HepG2 (cell line): Measurements from ENCODE around the gene TEX14. TPM values are rescaled to one million over a fixed set of nuclear protein-coding genes. Genes with fewer than 3 reads are reported as not detected.

ENCODE experiments used
- ATAC-seq: fragments of 200-7000 bp; cut with Tn5 transposase; 3 replicates; pipeline ENCODE4 v1.9.1; 2020; ENCODE audit warnings: mild to moderate bottlenecking, moderate library complexity
- BruUV-seq: library from RNA; stranded (reverse); fragments of 400-500 nt; replicated peaks from 2 replicates; lab custom pipeline; 2021; lab: Mats Ljungman, UMichigan
- CTCF ChIA-PET: fragments of 300-600 bp; formaldehyde crosslinking; extraction: SDS; loops from one replicate; lab custom pipeline; 2021; ENCODE audit warnings: low total read pairs, inconsistent platforms, low intra/inter-chr PET ratio; lab: Yijun Ruan, JAX
- POLR2A ChIA-PET: fragments of 350-600 bp; sonication (Branson Sonifier 250); formaldehyde crosslinking; loops from one replicate; lab custom pipeline; 2020; ENCODE audit warnings: antibody characterized with exemption, inconsistent platforms; lab: Yijun Ruan, JAX
- DNase-seq: peaks from one replicate; pipeline ENCODE4 v3.0.0-alpha.2; 2015; ENCODE audit warnings: low spot score
- FAIRE-seq: peaks from 3 replicates; lab custom pipeline; 2011; peaks lifted over from hg19 to GRCh38; lab: Jason Lieb, UNC
- H2AFZ ChIP-seq: one replicate; pipeline ENCODE4 v1.6.1; 2011; ENCODE audit warnings: low read length, inconsistent platforms
- H3K27ac ChIP-seq: fragments of 300-600 bp; 3 replicates; pipeline ENCODE4 v1.8.0; 2011; ENCODE audit warnings: mixed run types, mild to moderate bottlenecking, mixed read lengths, low read length, inconsistent platforms; ENCODE audit not compliant: insufficient read depth; ENCODE audit errors: extremely low read length
- H3K27me3 ChIP-seq, 2 experiments: fragments of 200-600 bp in 1 of 2; 2 replicates in 1 of 2; 3 replicates in 1 of 2; pipeline versions ENCODE4 v1.6.0 to v1.8.0; 2011; ENCODE audit warnings: low read length in 2 of 2, mild to moderate bottlenecking in 2 of 2, moderate library complexity in 2 of 2, inconsistent platforms in 1 of 2; ENCODE audit not compliant: insufficient read depth in 2 of 2, control insufficient read depth in 1 of 2
- H3K36me3 ChIP-seq, 2 experiments: fragments of 200-600 bp in 1 of 2; replicated peaks in 1 of 2; 2 replicates in 1 of 2; 3 replicates in 1 of 2; pipeline versions ENCODE4 v1.5.1 to v1.8.0; 2011; ENCODE audit warnings: low read length in 2 of 2, inconsistent platforms in 1 of 2; ENCODE audit not compliant: insufficient read depth in 2 of 2, control insufficient read depth in 1 of 2
- H3K4me1 ChIP-seq: 2 replicates; pipeline ENCODE4 v1.5.1; 2012; ENCODE audit warnings: low read length, inconsistent platforms; ENCODE audit not compliant: insufficient read depth
- H3K4me2 ChIP-seq: 2 replicates; pipeline ENCODE4 v1.6.0; 2011; ENCODE audit warnings: low read depth, low read length, inconsistent platforms
- H3K4me3 ChIP-seq, 3 experiments: fragments of 200-600 bp in 1 of 3; sonication (generic), shearing (Covaris generic) in 1 of 3; replicated peaks in 1 of 3; 2 replicates each; pipeline ENCODE4 v1.5.1; 2011 to 2016; ENCODE audit warnings: low read length in 3 of 3, inconsistent platforms in 2 of 3, low read depth in 2 of 3, mild to moderate bottlenecking in 2 of 3, control low read depth in 1 of 3, mixed read lengths in 1 of 3; ENCODE audit not compliant: insufficient read depth in 1 of 3
- H3K79me2 ChIP-seq: one replicate; pipeline ENCODE4 v1.6.1; 2011; ENCODE audit warnings: low read length, inconsistent platforms; ENCODE audit not compliant: insufficient read depth
- H3K9ac ChIP-seq: 2 replicates; pipeline ENCODE4 v1.6.0; 2011; ENCODE audit warnings: mild to moderate bottlenecking, low read depth, low read length, inconsistent platforms; ENCODE audit not compliant: insufficient read depth
- H3K9me3 ChIP-seq: 2 replicates; pipeline ENCODE4 v1.5.1; 2012; ENCODE audit warnings: mild to moderate bottlenecking, low read length
- H4K20me1 ChIP-seq: 2 replicates; pipeline ENCODE4 v1.6.0; 2011; ENCODE audit warnings: inconsistent platforms, mild to moderate bottlenecking, low read length, moderate library complexity; ENCODE audit not compliant: insufficient read depth
- DRAP1 ChIP-seq: IDR thresholded peaks from 2 replicates; pipeline ENCODE4 v1.6.1; 2016; ENCODE audit warnings: missing genetic modification reagents, missing compliant biosample characterization
- E2F1 ChIP-seq: sonication (generic); formaldehyde crosslinking; IDR thresholded peaks from 2 replicates; pipeline ENCODE4 v1.5.0; 2020; ENCODE audit warnings: missing genetic modification reagents
- MEF2D ChIP-seq: sonication (generic); formaldehyde crosslinking; IDR thresholded peaks from 2 replicates; pipeline ENCODE4 v1.5.1; 2020; ENCODE audit warnings: mild to moderate bottlenecking, missing genetic modification reagents
- PBX3 ChIP-seq: sonication (generic); formaldehyde crosslinking; IDR thresholded peaks from 2 replicates; pipeline ENCODE4 v1.8.1; 2023; ENCODE audit warnings: missing genetic modification reagents, inconsistent platforms, borderline replicate concordance
- RFXANK ChIP-seq: IDR thresholded peaks from 2 replicates; pipeline ENCODE4 v1.6.1; 2016
- ZNF367 ChIP-seq: sonication (generic); formaldehyde crosslinking; IDR thresholded peaks from 2 replicates; pipeline ENCODE4 v1.4.0; 2020; ENCODE audit warnings: missing genetic modification reagents, borderline replicate concordance
- ZNF446 ChIP-seq: sonication (generic); formaldehyde crosslinking; IDR thresholded peaks from 2 replicates; pipeline ENCODE4 v1.5.0; 2020; ENCODE audit warnings: mild to moderate bottlenecking, missing genetic modification reagents
- ZNF800 ChIP-seq: sonication (generic); formaldehyde crosslinking; IDR thresholded peaks from 2 replicates; pipeline ENCODE4 v1.4.0; 2020; ENCODE audit warnings: missing genetic modification reagents
- WGBS: methylation state at CpG from one replicate; pipeline ENCODE4 v1.1.6; 2017; ENCODE audit warnings: low lambda C conversion rate; 5-methylcytosine and 5-hydroxymethylcytosine counted together
- in situ Hi-C: cut with HindIII; loops from 2 replicates; pipeline ENCODE4 v1.10.0; 2017; ENCODE audit warnings: low pct_unique_long_range_greater_than_20kb; ENCODE audit not compliant: extremely low pct_ligation_motif_present
- intact Hi-C: fragments of 100-400 bp; cut with micrococcal nuclease; formaldehyde crosslinking; loops from one replicate; pipeline ENCODE4 v1.10.0; 2022; ENCODE audit not compliant: unreplicated experiment
- polyA plus RNA-seq, 8 experiments: library from polyadenylated mRNA; depleted of rRNA in 3 of 8; stranded (reverse) in 7 of 8; unstranded in 1 of 8; fragments of >200 nt; fragmentation: Illumina TruSeq in 4 of 8; extraction: Trizol in 4 of 8; gene quantifications; 2 replicates each; pipeline versions ENCODE4 v1.2.1 to v1.2.3, GENCODE V29; 2011 to 2016; ENCODE audit warnings: low read depth in 4 of 8, missing spikeins in 1 of 8, mixed read lengths in 1 of 8; ENCODE audit not compliant: insufficient read depth in 1 of 8
- total RNA-seq, 5 experiments: library from RNA; depleted of rRNA; stranded (reverse); fragments of >200 nt; fragmentation: Illumina TruSeq; extraction: Trizol; gene quantifications; 2 replicates each; pipeline ENCODE4 v1.2.3, GENCODE V29; 2016; ENCODE audit warnings: low read depth in 1 of 5

Gene TEX14
- total and polyA plus RNA-seq, 2 of the 13 experiments (the other 11 are each of a cell fraction or from before 2014, with no cell fraction given), result 0.04 to 0.07 TPM

GRCh38 chr17:58591455-58591854 lies 100.4 kb downstream of the TEX14 start:
- Histone ChIP-seq H3K79me2 (no peaks in the 10 kb centered on the region), H3K4me1 (no peaks in the 10 kb centered on the region), H3K27ac (no peak overlapping the region), H3K4me2 (no peak overlapping the region), H3K27me3 (no peaks in the 10 kb centered on the region), H3K36me3 (no peaks in the 10 kb centered on the region), H3K9ac (no peak overlapping the region), H2AFZ (no peak overlapping the region), H3K9me3 (no peaks in the 10 kb centered on the region), H3K4me3 (no peak overlapping the region), H4K20me1 (no peaks in the 10 kb centered on the region)
- BruUV-seq, result no TSS peak
- POLR2A ChIA-PET, result no interaction called here
- WGBS, result 62% methylated on average over 6 of the region's 6 CpGs
- CTCF ChIA-PET, result no interaction called here
- intact Hi-C loops, result no loop called here
- in situ Hi-C loops, result loop anchor here (10.0 kb wide), 1 partner anchor 57 kb away; no protein-coding TSS in a partner anchor
- TF ChIP-seq ZNF800 (CRISPR knock-in tag), result no peak
- no peak for TF ChIP-seq ZNF367 (CRISPR knock-in tag)
- TF ChIP-seq MEF2D, result no peak
- no peak for TF ChIP-seq PBX3 (CRISPR knock-in tag)
- TF ChIP-seq DRAP1 (CRISPR knock-in tag), result no peak
- TF ChIP-seq ZNF446 (CRISPR knock-in tag), result no peak
- no peak for TF ChIP-seq E2F1 (CRISPR knock-in tag)
- no peak for TF ChIP-seq RFXANK
- no peak for ATAC-seq
- DNase-seq, result no peak
- no peak for FAIRE-seq
